Measurements from ENCODE around the gene SLC31A1. TPM values are rescaled to one million over a fixed set of nuclear protein-coding genes. Genes with fewer than 3 reads are reported as not detected.

The SLC31A1 gene
- total RNA-seq, 1 donor from 2014 or later = 26.0 TPM

DNA sequence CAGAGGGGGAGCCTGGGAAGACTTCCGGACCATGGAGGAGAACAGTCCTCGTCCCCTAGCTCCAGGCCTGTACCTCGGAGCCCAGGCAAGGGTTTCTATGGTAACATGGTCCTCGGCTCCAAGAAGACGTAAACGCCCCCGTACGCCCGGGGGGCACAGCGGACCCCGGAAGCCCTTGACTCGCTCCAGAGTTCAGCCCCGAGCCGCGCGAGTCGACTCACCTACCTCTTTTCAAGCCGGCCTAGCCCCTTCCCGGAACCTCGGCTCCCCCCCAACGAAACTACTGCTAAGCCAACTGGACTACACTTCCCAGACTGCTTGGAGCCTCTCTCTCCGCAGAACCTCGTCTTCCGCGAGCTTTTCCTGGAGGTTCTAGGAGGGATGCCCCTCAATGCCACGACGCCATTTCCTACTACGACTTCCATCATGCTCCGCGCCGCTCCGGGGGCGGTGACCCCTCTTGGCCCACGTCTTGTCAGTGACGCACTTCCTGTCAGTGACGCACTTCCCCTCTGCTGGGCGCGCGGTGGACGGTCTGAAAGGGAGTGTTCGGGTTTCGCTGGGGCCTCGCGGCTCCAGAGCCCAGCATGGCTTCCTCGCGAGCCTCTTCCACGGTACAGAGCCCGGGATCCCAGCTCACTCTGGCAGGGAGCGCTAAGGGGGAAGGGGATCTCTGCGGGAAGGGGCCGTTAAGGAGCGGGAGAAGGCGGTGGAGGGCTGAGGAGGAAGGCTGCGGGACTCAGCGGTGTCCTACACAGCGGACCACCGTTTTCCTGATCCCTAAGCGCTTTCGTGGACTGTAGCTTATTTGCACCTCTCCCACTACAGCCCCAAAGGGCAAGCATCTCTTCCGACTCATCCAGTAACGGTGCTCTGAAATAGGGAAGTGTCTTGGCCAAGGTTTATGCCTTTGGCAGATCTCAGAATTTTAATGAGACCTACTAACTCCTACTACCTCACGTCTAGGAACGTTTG lies 54.1 kb downstream of the SLC31A1 start, which contains the start of the genes CDC26 and PRPF4:
TSS of gene CDC26 (minus strand) at position 416 of the 975 bp plus-strand sequence. CDS start 3,065 bp downstream, outside the sequence.
TSS of gene PRPF4 (plus strand) at position 502 of the 975 bp plus-strand sequence. CDS start at position 588, 86 bp downstream.
- TF ChIP-seq, protein P1, sequence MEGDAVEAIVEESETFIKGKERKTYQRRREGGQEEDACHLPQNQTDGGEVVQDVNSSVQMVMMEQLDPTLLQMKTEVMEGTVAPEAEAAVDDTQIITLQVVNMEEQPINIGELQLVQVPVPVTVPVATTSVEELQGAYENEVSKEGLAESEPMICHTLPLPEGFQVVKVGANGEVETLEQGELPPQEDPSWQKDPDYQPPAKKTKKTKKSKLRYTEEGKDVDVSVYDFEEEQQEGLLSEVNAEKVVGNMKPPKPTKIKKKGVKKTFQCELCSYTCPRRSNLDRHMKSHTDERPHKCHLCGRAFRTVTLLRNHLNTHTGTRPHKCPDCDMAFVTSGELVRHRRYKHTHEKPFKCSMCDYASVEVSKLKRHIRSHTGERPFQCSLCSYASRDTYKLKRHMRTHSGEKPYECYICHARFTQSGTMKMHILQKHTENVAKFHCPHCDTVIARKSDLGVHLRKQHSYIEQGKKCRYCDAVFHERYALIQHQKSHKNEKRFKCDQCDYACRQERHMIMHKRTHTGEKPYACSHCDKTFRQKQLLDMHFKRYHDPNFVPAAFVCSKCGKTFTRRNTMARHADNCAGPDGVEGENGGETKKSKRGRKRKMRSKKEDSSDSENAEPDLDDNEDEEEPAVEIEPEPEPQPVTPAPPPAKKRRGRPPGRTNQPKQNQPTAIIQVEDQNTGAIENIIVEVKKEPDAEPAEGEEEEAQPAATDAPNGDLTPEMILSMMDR (IDR thresholded peaks at IDR 0.05) = no peak
- TF ChIP-seq EZH2phosphoT487 (IDR thresholded peaks at IDR 0.05) = no peak
- TF ChIP-seq EZH2 (IDR thresholded peaks at IDR 0.05) = no peak
- Mint-ChIP-seq H3K9me3 (no peaks in the 10 kb centered on the region), H3K36me3 (peaks cover 27% of the 10 kb centered on the region), H3K27ac (no peak within 1 kb of the TSS), H3K4me3 (no peak within 1 kb of the TSS), H3K4me1 (peaks cover 9% of the 10 kb centered on the region), H3K27me3 (ENCODE audit: insufficient read depth, low read depth) (no peaks in the 10 kb centered on the region)
- Histone ChIP-seq H3K4me2 (peak within 1 kb of the TSS; percentile 88), H2AFZ (replicated peaks) (peak within 1 kb of the TSS; percentile 78), H3K27ac (peak within 1 kb of the TSS; percentile 50), H3K79me2 (ENCODE audit: low read depth) (peaks cover 45% of the 10 kb centered on the region), H3K4me3 (peak within 1 kb of the TSS; percentile 86), H3K9ac (peak within 1 kb of the TSS; percentile 90), H3F3A (ENCODE audit: low read depth) (peaks cover 7% of the 10 kb centered on the region), H4K20me1 (ENCODE audit: low read depth) (peaks cover 13% of the 10 kb centered on the region), H3K27me3 (no peaks in the 10 kb centered on the region), H3K36me3 (peaks cover 16% of the 10 kb centered on the region), H3K4me1 (peaks cover 16% of the 10 kb centered on the region), H3K9me3 (ENCODE audit: low read depth) (no peaks in the 10 kb centered on the region)
- peak; percentile 99 for DNase-seq (ENCODE audit: low spot score)

DNA sequence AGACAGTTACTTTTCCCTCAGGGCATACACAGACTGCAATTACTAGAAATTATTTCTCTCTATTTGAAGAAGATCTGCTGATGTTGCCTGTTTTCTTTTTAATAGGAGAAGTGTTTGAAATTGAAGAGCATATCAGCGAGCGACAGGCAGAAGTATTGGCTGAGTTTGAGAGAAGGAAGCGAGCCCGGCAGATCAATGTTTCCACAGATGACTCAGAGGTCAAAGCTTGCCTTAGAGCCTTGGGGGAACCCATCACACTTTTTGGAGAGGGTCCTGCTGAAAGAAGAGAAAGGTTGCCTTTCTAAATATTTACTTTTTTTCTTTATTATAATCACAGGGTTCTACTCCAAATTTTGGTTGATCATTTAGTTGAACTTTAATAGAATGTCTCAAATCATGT lies 57.5 kb downstream of the SLC31A1 start:
- H4K20me1 ChIP-seq (ENCODE audit: low read depth) = peaks cover 25% of the 10 kb centered on the region
- H3K79me2 ChIP-seq (ENCODE audit: low read depth) = peaks cover 43% of the 10 kb centered on the region
- H3K4me2 ChIP-seq = no peak overlapping the region
- H3K36me3 Mint-ChIP-seq = peaks cover 28% of the 10 kb centered on the region
- H3K4me1 ChIP-seq = peaks cover 16% of the 10 kb centered on the region
- no peak for DNase-seq (ENCODE audit: low spot score)
- no peak overlapping the region for H3K9ac ChIP-seq
- no peaks in the 10 kb centered on the region for H3K27me3 Mint-ChIP-seq (ENCODE audit: insufficient read depth, low read depth)
- H3K4me3 Mint-ChIP-seq = no peak overlapping the region
- no peak for TF ChIP-seq EZH2phosphoT487 (IDR thresholded peaks at IDR 0.05)
- TF ChIP-seq, protein P1 (IDR thresholded peaks at IDR 0.05) = no peak
- TF ChIP-seq EZH2 (IDR thresholded peaks at IDR 0.05) = no peak
- peaks cover 19% of the 10 kb centered on the region for H3K36me3 ChIP-seq
- H3K27ac ChIP-seq = no peak overlapping the region
- H3F3A ChIP-seq (ENCODE audit: low read depth) = peaks cover 16% of the 10 kb centered on the region
- no peaks in the 10 kb centered on the region for H3K27me3 ChIP-seq
- H3K9me3 Mint-ChIP-seq = no peaks in the 10 kb centered on the region
- peaks cover 9% of the 10 kb centered on the region for H3K4me1 Mint-ChIP-seq
- no peaks in the 10 kb centered on the region for H3K9me3 ChIP-seq (ENCODE audit: low read depth)
- no peak overlapping the region for H3K4me3 ChIP-seq
- no peak overlapping the region for H2AFZ ChIP-seq (replicated peaks)
- H3K27ac Mint-ChIP-seq = no peak overlapping the region

- peaks cover 39% of the 10 kb centered on the region for H3K36me3 Mint-ChIP-seq
- H3K4me1 ChIP-seq = peaks cover 8% of the 10 kb centered on the region
- no peak overlapping the region for H3K4me3 Mint-ChIP-seq
Measured at GRCh38 chr9:113281356-113281755, 60.0 kb downstream of the SLC31A1 start.

More at GRCh38 chr9:113281356-113281755, 60.0 kb downstream of the SLC31A1 start:
- Histone ChIP-seq H3K4me3 (no peak overlapping the region), H3K36me3 (peaks cover 37% of the 10 kb centered on the region), H3K27me3 (no peaks in the 10 kb centered on the region), H3K9ac (no peak overlapping the region), H3K4me2 (no peak overlapping the region), H2AFZ (replicated peaks) (no peak overlapping the region), H3F3A (ENCODE audit: low read depth) (peaks cover 9% of the 10 kb centered on the region), H3K79me2 (ENCODE audit: low read depth) (peaks cover 29% of the 10 kb centered on the region), H3K27ac (no peak overlapping the region), H3K9me3 (ENCODE audit: low read depth) (no peaks in the 10 kb centered on the region), H4K20me1 (ENCODE audit: low read depth) (peaks cover 16% of the 10 kb centered on the region)
- peaks cover 3% of the 10 kb centered on the region for H3K4me1 Mint-ChIP-seq
- H3K27ac Mint-ChIP-seq = peak overlapping the region; percentile 17
- H3K27me3 Mint-ChIP-seq (ENCODE audit: insufficient read depth, low read depth) = no peaks in the 10 kb centered on the region
- DNase-seq (ENCODE audit: low spot score) = peak; percentile 16
- TF ChIP-seq EZH2phosphoT487 (IDR thresholded peaks at IDR 0.05) (no peak), EZH2 (IDR thresholded peaks at IDR 0.05) (no peak)
- TF ChIP-seq, protein P1 (IDR thresholded peaks at IDR 0.05) = no peak
- no peaks in the 10 kb centered on the region for H3K9me3 Mint-ChIP-seq

Data from neural progenitor cell (in vitro differentiated cells).